Activated CD8-positive, alpha-beta memory T cell treated with anti-CD3 and anti-CD28 coated beads, Interleukin-2, amount 50 U/mL, for 24 hours (primary cell): Measurements from ENCODE around the gene STAB2.
A peak's percentile ranks its signal among the peaks of the same experiment; 100 is the strongest.

ENCODE experiments used
- DNase-seq: peaks from one replicate; pipeline ENCODE4 v3.0.0-alpha.2; 2020; ENCODE audit errors: extremely low read depth

Gene STAB2, protein sequence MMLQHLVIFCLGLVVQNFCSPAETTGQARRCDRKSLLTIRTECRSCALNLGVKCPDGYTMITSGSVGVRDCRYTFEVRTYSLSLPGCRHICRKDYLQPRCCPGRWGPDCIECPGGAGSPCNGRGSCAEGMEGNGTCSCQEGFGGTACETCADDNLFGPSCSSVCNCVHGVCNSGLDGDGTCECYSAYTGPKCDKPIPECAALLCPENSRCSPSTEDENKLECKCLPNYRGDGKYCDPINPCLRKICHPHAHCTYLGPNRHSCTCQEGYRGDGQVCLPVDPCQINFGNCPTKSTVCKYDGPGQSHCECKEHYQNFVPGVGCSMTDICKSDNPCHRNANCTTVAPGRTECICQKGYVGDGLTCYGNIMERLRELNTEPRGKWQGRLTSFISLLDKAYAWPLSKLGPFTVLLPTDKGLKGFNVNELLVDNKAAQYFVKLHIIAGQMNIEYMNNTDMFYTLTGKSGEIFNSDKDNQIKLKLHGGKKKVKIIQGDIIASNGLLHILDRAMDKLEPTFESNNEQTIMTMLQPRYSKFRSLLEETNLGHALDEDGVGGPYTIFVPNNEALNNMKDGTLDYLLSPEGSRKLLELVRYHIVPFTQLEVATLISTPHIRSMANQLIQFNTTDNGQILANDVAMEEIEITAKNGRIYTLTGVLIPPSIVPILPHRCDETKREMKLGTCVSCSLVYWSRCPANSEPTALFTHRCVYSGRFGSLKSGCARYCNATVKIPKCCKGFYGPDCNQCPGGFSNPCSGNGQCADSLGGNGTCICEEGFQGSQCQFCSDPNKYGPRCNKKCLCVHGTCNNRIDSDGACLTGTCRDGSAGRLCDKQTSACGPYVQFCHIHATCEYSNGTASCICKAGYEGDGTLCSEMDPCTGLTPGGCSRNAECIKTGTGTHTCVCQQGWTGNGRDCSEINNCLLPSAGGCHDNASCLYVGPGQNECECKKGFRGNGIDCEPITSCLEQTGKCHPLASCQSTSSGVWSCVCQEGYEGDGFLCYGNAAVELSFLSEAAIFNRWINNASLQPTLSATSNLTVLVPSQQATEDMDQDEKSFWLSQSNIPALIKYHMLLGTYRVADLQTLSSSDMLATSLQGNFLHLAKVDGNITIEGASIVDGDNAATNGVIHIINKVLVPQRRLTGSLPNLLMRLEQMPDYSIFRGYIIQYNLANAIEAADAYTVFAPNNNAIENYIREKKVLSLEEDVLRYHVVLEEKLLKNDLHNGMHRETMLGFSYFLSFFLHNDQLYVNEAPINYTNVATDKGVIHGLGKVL (N-terminal part only)

DNA sequence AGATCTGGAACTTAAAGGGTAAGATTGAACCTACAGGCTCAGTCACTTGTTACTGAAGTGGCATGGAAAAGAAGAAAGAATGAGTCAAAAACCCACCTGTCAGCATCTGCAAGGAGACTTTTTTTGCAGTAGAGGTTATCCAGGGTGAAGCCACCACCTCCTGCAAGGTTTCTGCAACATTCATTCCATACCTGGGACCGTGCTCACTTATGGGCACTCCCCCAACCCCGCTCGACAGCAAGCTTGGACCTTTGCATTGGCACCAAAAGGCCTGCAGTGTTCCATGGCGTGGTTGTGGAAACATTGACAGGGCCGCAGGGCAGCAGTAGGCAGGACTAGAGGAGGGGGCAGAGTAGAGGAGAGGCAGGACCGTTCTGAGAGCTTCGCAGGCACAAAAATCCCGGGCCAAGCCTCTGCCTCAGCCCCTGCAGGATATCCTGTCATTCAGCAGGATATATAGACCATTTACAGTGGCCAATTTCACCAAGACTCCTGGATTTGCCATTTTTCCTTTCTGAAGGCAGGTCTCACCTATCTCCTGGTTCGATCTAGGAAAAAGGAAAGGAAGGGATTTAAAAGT is at the start of gene STAB2:
Gene STAB2, plus strand, starts transcription at position 483 of the 580 bp plus-strand sequence. CDS start 204 bp downstream, outside the sequence.
- DNase-seq: no peak

DNA sequence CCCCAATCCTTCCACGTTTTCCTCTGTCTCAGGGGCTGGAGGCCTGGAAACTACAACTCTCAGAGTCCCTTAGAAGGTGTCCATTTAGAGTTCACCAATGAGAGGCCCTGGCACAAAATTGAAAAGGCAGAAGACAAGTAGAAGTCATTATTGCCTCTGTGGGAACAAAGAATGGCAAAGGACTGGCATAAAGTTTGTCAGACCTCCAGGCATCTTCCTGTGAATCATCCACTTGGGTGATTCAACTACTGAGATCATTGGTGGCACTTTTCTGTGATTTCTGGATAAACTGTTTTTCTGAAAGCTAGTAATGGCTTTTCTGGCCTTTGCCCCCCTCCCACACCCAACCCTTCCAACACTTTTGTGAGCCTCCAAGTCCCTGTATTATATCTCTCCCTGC is 48.7 kb upstream of the STAB2 start:
- DNase-seq: no peak

DNA sequence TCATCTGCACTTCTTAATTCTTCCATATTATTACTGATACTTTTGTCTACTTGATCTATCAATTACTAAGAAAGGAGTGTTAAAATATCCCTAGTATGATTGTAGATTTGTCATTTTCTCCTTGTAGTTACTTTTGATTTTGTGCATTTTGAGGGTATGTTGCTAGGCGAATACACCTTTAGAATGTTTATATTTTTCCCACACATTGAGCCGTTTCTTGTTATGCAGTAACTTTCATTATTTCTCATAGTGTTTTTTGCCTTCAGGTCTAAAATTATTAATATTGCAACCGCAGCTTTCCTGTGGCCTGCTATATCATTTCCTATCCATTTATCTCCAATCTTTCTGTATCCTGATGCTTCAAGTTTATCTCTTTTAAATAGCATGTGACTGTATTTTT is 46.8 kb upstream of the STAB2 start:
- no peak for DNase-seq

DNA sequence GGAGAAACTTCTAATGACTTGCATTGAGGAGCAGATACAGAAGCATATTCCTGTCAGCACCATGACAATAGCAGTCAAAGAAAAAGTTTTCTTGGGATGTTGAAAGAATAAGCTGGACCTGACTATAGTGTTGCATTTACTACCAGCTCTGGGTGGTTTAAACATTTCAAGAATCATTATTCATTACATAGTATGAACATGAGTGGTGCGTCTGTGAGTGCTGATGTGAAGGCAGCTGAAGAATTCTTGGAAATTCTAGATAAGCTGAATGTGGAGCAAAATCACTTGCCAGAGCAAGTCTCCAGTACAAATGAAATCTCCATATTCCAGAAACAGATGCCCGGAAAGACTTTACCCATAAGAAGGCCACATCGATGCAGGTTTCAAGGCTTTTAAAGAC is 45.0 kb upstream of the STAB2 start:
- no peak for DNase-seq

DNA sequence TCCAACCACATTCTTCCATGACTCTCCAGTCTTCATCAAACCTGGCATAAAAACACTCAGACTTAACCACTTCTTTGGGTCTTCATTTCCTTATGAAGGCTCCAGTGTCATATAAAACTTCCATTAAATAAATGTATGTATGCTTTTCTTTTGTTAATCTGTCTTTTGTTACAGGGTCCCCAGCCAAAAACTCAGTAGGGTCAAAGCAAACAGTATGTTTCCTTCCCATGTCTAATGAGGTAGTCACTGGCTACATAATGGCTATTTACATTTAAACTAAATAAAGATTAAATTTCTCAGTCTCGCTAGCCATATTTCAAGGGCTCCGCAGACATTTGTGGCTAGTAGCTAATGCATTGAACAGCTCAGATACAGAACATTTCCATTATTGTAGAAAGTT is 40.1 kb upstream of the STAB2 start:
- DNase-seq: no peak

DNA sequence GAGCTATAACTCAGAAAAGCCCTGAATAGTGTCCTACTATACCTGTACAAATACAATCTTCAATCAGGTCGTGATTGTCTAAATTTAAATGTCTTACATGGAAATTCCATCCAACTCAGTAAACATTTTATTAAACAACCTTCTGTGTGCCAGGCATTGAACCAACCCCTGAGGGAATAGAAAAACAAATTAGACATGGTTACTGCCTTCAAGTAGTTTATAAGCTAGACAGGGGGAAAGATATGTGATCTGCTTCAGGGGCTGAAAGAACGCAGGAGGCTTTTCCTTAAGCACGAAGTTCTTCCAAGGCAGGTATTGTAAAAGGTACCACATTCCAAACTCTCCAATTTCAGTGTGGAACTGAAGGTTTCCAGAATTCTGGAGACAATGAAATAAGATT is 39.7 kb upstream of the STAB2 start:
- no peak for DNase-seq

DNA sequence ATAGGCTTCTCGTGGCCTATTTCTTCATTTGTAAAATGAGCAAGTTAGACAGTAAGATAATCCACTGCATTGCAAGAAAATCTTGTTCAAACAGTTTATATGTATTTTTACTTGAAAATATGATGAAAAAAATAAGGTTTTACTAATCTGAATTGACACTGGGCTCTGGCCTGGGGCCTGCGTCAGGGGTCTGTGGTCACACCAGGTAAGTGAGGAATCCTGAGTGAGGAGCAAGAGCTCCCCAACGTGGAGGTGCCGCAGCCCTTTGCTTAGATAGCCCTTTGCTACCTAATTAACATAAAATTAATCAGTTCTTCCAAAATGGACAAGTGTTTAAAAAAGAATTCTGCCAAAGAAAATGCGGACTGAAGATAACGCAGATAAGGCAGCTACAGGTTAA is 39.1 kb upstream of the STAB2 start:
- DNase-seq: no peak

DNA sequence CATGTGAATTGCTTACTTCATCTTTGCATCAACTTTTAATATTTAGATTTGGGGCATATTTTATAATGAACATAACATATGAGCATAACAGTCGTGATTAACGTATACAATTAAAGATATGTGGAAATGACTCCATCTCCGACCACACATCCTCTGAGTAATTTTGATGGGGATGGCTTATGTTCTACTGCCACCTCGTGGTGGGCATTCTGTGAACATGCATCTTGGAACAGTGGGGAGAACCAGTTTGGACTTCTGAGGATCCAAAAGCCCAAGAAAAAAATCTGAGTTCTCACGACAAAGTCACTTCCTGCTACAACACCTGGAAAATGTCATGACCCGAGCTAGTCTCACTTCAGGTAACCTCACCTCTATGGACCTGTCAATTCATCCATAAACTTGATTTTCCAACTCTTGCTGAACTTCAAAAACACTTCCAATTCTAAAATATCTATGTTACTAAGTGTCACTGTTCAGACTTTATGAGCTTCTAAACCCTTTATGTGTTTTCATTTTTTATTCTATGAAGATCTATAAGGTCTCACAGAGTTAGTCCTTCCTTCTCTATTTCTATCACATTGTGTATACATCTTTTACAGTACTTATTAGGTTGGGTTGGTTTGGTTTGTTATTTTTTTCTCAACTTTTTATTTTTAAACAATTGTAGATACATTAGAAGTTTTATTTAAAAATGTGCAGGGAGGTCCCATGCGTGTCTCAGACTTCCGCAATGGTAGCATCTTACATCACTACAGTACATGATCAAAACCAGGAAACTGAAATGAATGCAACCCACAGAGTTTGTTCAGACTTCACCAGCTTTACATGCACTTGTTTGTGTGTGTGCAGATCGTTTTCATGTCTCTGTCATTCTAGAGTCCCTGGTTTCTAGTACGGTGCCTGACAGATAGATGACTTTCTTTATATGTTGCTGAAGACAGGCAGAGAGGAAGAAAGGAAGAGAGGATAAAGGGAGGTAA is 38.2 kb upstream of the STAB2 start:
- peak; percentile 58 for DNase-seq

DNA sequence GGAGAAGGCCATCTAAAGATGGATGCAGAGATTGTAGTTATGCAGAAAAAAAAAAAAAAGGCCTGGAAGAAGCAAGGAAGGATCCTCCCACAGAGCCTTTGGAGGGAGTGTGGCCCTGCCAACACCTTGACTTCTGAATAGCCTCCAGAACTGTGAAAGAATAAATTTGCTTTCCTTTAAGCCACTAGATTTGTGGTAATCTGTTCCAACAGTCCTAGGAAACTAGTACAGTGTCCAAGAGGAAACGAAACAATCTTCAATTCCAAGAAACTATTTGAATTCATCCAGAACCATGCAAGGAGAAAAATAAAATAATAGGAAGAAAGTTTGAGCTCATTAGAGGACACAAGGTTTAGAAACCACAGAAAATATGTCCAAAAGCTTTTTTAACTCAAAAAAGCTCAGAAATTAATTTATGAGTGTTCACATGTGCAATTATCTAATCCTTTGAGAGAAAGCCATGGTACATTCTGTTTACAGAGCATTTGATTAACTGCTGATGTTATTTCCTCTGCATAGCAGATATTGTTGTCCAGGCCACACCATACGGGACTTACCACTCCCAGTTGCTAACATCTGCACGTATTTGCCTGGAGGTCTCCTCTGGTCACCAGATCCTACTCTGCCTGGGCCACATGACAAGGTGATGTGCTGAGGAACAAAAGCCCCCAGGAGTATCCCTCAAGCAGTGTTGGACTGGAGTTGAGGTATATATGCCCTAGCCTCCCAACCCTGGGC is 30.0 kb upstream of the STAB2 start:
- DNase-seq: no peak

DNA sequence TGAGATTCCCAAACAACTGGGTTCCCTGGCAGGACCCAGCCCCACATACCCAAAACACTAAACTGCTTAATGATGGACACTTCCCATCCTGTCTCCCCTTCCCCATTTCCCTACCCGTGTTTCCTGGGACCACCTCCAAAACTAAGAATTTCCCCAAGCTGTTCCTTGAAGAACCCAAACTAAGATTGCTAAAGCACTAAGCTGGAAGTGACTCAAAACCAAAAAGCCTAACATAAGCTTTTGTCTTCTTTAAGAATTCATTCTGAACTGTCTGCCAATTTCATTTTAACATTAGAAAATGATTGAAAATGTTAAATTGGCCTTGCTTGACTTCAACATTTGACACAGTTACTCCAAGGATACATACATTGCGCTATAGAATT is 29.5 kb upstream of the STAB2 start:
- DNase-seq: no peak

DNA sequence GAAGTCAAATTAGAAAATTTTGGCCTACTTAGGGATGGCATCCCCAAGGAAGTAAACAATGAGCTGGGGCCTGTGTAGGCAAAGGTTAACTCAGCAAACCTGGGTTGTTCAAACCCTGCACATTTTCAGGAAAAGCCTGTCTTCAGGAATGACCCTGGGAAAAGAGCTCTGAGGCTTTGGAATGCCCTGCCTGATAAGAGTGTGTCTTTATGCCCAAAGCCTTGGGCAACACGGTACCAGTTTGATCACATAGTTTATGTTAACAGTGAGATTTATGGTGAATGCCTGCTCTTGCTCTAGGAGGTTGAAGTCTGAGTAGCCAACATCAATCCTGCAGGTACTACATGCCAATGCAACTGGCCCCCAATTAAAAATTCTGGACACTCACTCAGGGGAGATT is 28.2 kb upstream of the STAB2 start:
- no peak for DNase-seq

DNA sequence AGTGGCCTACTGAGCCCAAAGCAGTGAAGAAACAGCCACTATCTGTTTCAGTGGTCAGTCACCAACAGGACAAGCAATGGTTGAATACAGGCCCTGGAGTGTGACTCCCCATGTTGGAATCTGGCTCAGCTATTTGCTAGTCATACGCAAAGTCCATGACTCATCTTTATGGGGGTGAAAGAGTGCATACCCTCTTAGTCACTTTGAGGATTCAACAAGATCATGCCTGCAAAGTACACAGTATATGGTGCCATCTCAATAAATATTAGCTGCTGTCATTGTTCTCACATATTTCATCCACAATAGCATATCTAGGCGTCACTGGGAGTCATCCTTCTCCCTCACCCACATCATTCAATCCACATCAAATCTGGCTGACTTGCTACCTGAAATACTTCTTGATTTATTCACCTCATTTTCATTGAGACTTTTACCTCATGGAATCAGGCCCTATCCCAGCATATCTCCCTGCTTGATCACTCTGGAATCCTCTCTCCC is 26.4 kb upstream of the STAB2 start:
- DNase-seq: no peak

DNA sequence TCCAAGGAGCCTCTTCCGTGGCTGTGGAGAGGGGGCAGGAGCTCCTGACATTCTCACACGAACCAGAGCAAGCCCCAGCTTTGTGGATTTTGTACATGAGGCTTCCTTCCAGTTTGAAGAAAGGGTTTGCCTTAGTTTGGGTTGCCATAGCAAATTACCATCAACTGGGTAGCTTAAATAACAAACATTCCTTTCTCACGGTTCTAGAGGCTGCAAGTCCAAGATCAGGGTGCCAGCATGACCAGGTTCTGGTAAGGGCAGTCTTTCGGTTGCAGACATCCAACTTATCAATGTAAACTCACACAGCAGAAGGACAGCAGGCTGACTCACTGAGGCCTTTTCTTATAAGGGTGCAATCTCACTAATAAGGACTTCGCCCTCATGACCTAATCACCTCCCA is 25.9 kb upstream of the STAB2 start:
- no peak for DNase-seq

DNA sequence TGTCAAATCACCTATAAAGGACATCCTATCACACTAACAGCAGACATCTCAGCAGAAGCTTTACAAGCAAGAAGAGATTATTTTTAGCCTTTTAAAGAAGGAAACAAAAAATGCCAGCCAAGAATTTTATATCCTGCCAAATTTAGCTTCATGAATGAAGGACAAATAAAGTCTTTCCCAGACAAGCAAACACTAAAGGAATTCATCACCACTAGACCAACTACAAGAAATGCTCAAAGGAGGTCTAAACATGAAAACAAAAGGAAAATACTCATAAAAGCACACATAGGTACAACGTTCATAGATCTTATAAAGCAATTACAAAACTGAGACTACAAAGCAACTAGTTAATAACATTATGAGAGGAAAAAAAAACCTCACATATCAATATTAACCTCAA is 20.7 kb upstream of the STAB2 start:
- no peak for DNase-seq

DNA sequence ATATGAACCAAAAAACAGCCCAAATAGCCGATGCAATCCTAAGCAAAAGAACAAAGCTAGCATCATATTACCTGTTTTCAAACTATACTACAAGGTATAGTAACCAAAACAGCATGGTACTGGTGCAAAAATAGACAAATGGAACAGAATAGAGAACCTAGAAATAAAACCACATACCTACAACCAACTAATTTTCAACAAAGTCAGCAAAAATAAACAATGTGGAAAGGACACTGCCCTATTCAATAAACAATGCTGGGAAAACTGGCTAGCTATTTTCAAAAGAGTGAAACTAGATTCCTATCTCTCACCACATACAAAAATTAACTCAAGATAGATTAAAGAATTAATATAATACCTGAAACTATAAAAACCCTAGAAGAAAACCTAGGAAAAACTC is 17.8 kb upstream of the STAB2 start:
- DNase-seq: no peak

DNA sequence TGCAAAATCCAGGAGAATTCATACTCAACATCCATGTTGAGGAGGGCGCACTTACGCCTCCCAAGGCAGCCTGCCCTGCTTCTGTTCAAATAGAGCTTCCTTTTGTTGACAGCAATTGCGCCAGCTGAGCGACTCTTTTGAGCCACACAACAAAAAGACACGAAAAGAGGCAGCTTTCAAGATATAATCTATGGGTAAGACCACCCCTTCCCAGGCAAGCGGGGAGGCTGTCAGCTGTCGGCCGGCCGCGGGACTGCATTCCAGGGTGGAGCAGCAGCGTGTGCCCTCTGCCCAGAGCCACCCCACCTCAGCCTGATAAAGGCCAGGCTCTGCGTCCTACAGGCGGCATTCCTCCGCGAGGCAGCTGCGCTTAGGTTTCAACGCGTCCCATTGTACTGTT is 15.8 kb upstream of the STAB2 start:
- DNase-seq: no peak

DNA sequence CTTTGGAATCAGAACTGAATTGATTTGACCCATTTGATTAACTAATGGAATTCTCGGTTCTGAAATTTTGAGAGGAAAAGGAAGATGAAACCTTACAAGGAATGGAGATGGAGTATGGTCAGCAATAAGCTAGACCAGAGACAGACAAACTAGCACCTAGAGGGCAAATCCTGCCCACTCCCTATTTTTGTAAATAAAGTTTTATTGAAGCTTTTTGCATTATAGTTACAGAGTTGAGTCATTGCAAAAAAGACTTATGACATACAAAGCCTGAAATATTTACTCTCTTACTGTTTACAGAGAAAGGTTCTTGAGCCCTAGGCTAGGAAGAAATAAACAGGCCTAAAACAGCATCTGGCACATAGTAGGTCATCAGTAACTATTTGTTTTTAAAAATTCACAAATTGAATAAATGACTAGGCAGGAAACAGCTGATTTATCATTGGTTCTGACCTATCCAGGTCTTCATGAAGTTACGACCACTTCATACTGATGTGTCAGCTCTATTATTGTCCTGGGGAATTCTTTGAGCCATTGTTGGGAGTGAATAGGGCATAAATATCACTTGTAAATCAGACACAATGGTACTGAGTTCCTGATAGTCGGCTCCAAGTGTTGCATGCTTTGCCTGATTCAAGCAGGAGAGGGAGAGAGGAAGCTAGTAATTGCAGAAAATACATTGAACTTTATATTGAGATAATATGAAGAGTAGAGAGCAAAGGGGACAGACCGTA is 14.6 kb upstream of the STAB2 start:
- DNase-seq: no peak

DNA sequence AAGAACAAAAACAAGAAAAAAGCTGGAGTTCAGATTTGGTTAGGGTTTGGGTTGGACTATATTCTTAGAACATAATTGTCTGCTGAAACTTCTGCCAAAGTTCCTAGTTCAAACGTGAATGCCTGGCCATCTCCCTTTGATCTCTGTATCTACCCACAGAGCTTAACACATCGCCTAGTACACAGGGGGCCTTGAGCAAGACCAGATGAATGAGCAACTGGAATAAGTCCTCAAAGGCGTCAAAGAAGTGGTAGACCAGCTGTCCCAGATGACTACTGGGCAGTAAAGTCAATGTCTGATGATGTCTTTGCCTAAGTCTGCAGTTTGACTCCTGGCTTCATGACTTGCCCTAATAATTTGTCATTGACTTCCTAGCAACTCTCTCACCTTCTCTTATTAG is 13.9 kb upstream of the STAB2 start:
- DNase-seq: no peak

DNA sequence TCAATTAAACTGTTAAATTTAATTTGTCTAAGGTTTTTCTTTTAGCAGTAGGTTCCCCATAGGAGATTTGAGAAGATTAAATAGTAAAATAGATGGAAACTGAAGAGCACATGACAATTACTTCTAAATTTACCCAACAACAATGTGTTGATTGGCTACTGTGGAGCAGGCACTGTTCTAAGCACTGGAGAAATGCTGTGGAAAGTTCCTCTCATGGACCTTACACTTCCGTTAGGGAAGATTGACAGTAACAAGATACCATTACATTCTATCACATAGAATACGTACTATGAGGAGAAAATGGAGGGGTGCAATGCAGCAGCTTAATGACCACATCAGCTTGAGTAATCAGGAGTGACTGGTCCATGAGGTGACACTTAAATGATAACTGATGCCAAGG is 8.1 kb upstream of the STAB2 start:
- no peak for DNase-seq
